Activated CD4-positive, CD25-positive, alpha-beta regulatory T cell (primary cell): ENCODE results near the gene KRCC1.
"Not testable (repeated sequence)": the region's sequence is repeated elsewhere in the genome, so short reads cannot be mapped to it uniquely, and the experiment has no call there.

Source experiments
- DNase-seq, 4 experiments: peaks; one replicate each; lab custom pipeline; 2025; lab: John Stamatoyannopoulos, UW

The KRCC1 gene

DNA sequence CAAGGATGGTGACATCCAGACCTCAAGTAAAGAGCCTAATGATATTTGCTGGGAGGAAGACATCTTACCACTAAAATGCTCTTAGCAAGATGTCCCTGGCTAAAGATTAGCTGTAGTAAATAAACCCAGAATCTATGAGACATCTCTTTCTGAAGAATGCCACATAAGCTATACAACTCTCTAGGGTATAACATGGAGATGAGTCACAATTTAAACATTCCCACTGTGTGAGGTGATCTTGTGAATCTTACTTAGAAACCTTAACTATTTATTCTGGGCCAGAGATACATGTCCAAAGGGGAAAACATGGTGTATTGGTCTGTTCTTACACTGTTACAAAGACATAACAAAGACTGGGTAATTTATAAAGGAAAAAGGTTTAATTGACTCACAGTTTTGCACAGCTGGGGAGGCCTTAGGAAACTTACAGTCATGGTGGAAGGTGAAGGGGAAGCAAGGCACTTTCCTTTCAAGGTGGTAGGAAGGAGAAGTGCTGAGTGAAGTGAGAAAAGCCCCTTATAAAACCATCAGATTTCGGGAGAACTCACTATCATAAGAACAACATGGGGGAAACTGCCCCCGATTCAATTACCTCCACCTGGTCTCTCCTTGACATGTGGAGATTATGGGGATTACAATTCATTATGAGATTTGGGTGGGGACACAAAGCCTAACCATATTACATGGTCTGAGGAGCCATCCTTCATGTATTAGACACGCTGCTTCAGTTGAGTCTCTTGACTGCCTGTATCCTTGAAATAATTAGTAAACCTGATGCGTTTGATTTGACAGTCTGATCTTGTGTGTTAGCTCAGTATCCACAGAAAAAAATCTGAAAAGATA is 17.1 kb downstream of the KRCC1 start:
- no peak for DNase-seq

GRCh38 chr2:88036606-88037005 is 19.0 kb downstream of the KRCC1 start:
- DNase-seq = no peak

DNA sequence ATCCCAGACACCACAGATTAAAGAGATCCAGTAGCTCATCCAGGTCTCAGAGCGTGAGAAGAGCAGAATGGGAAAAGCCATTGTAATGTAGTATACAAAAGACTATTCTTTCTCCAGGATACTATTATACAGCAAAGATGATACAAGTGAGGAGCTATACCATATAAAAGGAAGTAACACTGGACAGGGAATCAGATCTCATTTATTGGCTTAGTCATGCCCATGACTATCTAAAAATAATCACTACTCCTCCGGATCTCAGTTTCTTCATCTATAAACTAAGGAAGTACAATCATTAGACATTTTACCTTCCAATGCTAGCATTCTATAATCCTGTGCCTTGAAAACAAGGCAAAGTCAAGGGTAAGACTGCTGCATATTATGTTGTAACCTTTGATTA is 19.4 kb downstream of the KRCC1 start:
- no peak for DNase-seq

- no peak for DNase-seq
These were observed 23.4 kb downstream of the KRCC1 start for GRCh38 chr2:88032070-88032702.

DNA sequence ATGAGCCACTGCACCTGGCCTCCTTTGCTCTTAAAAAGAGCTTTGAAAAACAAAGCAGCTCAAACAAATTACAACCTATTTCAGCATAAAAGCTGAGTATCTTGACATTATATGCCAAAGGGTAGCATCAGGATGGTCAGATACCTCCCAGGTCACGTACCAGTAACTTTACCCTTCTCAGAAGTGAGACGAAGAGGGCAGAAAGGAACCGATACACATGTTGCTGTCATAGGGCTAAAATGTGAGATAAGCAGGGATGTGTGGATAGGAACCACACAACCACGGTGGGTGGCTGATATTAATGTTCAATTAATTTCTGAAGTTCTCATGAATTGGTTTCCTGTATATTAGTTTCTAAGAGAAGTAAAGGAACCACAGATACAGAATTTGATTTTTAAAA is 26.7 kb downstream of the KRCC1 start:
- no peak for DNase-seq

DNA sequence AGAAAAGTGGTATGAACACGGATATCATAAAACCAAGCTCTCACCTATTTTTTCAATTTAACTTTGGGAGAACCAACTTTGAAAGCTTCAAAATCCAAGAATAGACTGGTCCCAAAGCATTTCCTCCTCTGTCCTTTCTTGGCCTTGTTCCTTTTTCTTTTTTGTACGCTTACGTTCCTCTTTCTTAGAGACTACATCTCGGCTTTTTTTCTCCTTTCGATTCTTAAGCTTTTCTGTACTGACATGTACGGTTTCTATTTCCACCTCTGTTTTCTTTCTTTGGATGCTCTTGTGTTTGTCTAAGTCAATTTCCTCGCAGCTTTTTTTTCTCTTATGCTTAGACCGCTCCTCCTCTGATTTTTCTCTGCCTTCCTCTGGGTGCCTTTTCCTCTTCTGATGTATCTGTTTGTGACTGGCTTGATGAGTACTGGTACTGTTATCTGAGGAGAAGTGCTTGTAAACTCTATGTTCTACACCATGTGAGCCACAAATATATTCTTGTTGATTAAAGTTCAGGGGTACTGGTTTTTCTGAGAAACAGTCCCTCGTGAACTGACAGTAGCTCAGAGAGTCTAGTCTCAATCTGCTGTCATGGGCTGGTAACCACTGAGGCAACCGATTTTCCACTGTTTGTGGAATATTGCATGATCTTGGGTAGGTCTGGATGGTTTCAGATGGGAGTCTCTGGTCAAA is 27.7 kb downstream of the KRCC1 start:
- DNase-seq = no peak

- no peak for DNase-seq
These were observed 31.1 kb downstream of the KRCC1 start for GRCh38 chr2:88024509-88024908.

- DNase-seq = no peak
These were observed 33.0 kb downstream of the KRCC1 start for GRCh38 chr2:88022669-88022921.

DNA sequence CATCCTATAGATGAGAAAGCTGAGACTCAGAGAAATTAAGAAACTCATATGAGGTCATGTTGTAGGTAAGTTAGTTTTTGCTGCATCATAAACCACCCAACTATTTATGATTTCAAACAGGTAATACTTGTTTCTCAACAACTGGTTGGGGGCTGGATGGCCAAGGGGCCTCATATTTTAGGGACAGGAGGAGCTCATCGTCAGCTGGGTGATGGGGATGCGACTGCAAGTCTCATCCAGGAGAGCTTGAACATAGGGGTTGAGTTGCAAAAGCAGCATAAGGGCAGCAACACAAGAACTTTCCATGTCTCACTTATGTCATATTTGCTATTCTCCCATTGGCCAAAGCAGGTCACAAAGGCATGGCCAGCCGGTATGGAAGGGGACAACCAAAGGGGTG is 35.6 kb downstream of the KRCC1 start:
- DNase-seq = no peak

GRCh38 chr2:88018909-88019308 is 36.7 kb downstream of the KRCC1 start:
- no peak for DNase-seq

DNA sequence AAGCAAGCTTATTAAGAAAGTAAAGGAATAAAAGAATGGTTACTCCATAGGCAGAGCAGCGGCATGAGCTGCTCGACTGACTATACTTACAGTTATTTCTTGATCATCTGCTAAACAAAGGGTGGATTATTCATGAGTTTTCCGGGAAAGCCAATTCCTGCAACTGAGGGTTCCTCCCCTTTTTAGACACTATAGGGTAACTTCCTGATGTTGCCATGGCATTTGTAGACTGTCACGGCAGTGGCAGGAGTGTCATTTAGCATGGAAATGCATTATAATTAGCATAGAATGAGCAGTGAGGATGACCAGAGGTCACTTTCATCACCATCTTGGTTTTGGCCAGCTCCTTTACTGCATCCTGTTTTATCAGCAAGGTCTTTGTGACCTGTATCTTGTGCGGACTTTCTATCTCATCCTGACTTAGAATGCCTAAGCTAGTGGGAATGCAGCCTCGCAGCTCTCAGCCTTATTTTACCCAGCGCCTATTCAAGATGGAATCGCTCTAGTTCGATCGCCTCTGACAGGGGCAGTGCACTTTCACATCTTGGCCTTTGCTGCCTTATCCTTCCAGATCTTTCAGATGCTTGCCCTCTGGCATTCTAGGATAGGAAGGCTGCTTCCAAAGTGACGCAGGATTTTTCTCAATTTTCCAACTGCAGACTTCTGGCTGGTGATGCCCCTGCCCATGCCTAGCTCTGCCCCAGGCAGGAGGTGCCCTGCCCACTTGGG is 37.3 kb downstream of the KRCC1 start:
- DNase-seq = not testable (repeated sequence)

DNA sequence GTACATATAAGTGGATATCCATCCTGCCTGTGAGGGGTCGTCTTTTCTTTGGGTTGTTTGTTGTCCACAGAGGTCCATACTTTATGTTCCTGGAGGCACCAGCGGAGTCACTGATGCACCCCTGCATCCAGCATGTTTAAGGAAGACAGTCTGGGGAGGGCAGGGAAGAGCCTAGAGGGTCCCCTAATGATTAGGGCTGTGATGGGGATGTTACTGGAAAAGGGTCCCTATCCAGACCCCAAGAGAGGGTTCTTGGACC is 37.9 kb downstream of the KRCC1 start:
- DNase-seq = not testable (repeated sequence)

- peak in 3 of 4 experiments; percentile 42 to 54 (median 52) for DNase-seq
These were observed 38.4 kb downstream of the KRCC1 start for GRCh38 chr2:88016960-88017779.

DNA sequence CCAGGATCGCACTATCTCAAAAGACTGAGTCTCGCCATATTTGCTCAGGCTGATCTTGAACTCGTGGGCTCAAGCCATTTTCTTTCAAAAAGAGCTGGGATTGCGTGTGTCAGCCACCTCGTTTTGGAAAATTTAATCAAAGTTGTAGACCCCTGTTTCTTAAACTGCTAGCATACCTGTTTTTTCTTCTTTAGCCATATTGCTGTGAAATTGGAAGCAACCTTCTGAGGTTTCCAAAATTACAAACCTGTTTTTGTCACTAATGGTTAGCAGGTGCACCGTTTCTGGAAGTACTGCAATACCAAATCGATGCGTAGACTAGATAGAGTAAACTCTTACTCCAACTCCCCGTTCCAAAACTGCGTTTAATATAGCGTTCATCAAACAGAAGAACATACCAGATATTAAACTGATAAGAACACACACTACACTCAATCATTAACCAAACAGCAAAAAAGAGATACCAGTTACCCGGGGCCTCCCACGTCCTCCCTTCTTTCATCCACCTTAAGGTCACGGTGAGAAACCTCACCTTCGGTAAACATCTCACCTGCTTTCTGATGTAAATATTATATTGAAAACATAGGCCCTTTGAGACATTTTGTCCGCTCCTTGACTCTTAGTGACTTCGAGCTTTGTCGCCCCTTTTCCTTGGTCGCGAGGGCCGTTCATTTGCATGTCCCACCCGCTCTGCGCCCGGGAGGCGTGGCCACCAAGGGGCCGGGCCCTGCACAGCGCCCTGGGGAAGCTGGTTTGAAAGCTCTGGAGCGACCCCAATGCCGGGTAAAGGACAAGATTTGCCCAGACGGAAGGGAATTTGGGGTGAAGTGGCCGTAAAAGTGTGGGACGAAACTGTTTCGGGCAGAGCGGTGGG is 39.3 kb downstream of the KRCC1 start, which contains the start of gene RNU2-63P:
TSS of gene RNU2-63P (minus strand) at position 462 of the 874 bp plus-strand sequence.
- peak; percentile 47 to 56 (median 53) for DNase-seq

DNA sequence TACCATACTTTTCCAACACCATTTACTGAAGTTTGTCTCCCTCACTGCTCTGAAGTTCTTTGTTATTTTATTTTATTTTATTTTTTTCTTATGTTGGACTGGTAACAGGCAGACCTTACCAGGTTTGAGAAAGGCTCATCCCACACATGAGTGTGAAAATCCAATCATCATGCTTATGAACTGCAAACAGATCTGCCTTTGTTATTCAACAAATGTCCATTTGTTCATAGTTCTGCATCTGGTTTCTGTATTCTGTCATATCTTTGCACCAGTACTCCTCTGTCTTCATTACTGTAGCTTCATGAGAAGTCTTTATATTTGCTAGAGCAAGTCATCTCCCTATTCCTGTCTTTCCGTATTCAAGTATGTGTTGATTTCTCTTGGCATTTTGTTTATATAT is 44.6 kb downstream of the KRCC1 start:
- DNase-seq = no peak

- no peak for DNase-seq
These were observed 45.4 kb downstream of the KRCC1 start for GRCh38 chr2:88010136-88010535.

GRCh38 chr2:88006912-88007439 is 48.6 kb downstream of the KRCC1 start:
- no peak for DNase-seq

- DNase-seq = no peak
These were observed 49.8 kb downstream of the KRCC1 start for GRCh38 chr2:88005776-88006175.

DNA sequence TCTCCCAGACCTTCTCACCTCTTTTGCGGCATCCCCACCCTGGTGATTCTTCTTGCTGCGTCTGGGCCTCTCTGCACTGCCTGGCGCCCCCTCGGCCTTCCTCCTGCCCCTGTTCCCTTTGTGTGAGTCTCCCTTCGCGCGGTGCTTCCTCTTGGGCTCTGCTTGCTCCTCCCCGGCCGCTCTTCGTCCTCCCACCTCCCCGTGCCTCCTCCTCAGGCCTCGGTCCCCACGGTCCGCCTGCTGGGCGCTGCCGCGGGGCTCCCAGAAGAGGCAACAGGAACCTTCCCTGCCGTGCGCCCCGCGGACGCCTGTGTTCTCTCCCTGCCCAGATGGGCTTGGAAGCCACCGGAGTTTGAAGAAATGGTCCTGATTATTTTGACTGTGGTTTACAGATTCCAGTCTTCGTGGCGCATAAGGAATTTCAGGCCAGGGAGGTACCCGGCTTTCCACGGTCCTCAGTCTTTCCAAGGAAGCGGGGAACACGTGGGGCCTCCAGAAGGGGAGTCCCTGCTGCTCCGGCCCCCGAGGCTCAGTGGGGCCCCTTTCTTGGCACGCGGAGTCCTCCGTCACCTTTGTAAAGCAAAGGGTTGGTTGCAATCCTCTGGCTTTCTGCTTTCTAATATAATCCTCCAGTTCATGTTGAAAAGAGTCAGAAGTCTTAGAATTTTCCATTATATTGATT is 52.4 kb downstream of the KRCC1 start:
- no peak for DNase-seq

- DNase-seq = no peak
These were observed 53.2 kb downstream of the KRCC1 start for GRCh38 chr2:88002359-88002707.
